NT2/D1 (cell line): Measurements from ENCODE around the gene SFSWAP.

Experiments used
- SUZ12 ChIP-seq: IDR thresholded peaks from 2 replicates; pipeline ENCODE4 v1.6.1; 2011; ENCODE audit not compliant: insufficient read length, insufficient read depth; ENCODE audit errors: extremely low read depth
- ZNF274 ChIP-seq: IDR thresholded peaks from 2 replicates; pipeline ENCODE4 v1.6.1; 2011; ENCODE audit warnings: mild to moderate bottlenecking, low read depth, low read length

DNA sequence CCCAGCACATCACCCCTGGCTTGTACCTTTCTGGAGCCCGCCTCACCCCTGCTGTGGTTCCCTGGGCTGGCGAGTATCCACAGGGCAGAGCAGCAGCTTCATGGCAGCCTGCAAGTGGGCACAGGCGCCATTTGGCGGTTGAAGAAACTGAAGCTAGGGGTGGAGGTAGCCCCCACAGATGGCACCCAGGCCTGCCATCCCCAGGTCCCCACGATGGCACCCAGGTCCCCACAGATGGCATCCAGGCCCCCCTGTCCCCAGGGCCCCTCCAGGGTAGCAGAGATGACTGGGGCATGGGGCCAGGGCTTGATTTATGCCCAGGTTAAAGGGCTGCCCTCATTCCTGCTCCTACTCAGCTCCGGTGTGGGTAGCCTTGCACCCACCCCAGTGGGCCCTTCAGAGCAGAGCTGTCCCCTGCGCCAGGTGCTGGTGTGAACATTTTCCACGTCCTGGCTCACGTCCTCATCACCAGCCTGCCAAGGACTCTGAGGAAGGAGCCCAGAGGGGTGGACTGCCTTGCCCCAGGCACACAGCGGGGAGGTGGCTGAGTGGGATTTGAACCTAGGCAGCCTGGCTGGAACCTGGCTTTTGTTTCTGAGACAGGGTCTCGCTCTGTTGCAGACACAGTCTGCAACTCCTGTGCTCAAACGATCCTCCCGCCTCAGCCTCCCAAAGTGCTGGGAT is 126.0 kb downstream of the SFSWAP start:
- TF ChIP-seq SUZ12 (no peak), ZNF274 (no peak)
